PC-3 (cell line): Measurements from ENCODE around the gene MRPL47. TPM values are rescaled to one million over a fixed set of nuclear protein-coding genes. Genes with fewer than 3 reads are reported as not detected.

Experiments
- ATAC-seq: fragments of 200-7000 bp; cut with Tn5 transposase; 2 replicates; pipeline ENCODE4 v1.9.1; 2020; ENCODE audit warnings: mild to moderate bottlenecking, moderate library complexity
- BruUV-seq: library from RNA; stranded (reverse); fragments of 400-500 nt; replicated peaks from 2 replicates; lab custom pipeline; 2021; lab: Mats Ljungman, UMichigan
- CTCF ChIA-PET: fragments of 300-600 bp; sonication (Branson Sonifier 250); formaldehyde crosslinking; loops from one replicate; lab custom pipeline; 2022; ENCODE audit warnings: antibody characterized with exemption; lab: Charles Lee
- POLR2A ChIA-PET: fragments of 300-600 bp; sonication (Branson Sonifier 250); formaldehyde crosslinking; loops from one replicate; lab custom pipeline; 2022; ENCODE audit warnings: antibody characterized with exemption; ENCODE audit not compliant: unreplicated experiment; lab: Charles Lee
- DNase-seq: peaks from one replicate; pipeline ENCODE4 v3.0.0-alpha.2; 2015
- H2AFZ ChIP-seq: fragments of 300-600 bp; sonication (generic); 2 replicates; pipeline ENCODE4 v1.6.0; 2016; ENCODE audit warnings: antibody characterized with exemption, low read length
- H3F3A ChIP-seq: fragments of 300-600 bp; sonication (generic); one replicate; pipeline ENCODE4 v1.6.0; 2017; ENCODE audit warnings: antibody characterized with exemption, low read length, control low read depth, mild to moderate bottlenecking; ENCODE audit not compliant: unreplicated experiment
- H3K27ac ChIP-seq: fragments of 300-600 bp; sonication (generic); 2 replicates; pipeline ENCODE4 v1.5.1; 2016; ENCODE audit warnings: mild to moderate bottlenecking, low read length
- H3K27me3 ChIP-seq: fragments of 300-600 bp; sonication (generic); 2 replicates; pipeline ENCODE4 v1.6.1; 2016; ENCODE audit warnings: low read length, mixed read lengths
- H3K36me3 ChIP-seq: fragments of 300-600 bp; sonication (generic); 2 replicates; pipeline ENCODE4 v1.6.1; 2016; ENCODE audit warnings: low read depth, mixed run types, low read length, mixed read lengths
- H3K4me1 ChIP-seq: fragments of 300-600 bp; sonication (generic); 2 replicates; pipeline ENCODE4 v1.5.1; 2016; ENCODE audit warnings: low read length; ENCODE audit not compliant: insufficient read depth
- H3K4me2 ChIP-seq: fragments of 300-600 bp; sonication (generic); 2 replicates; pipeline ENCODE4 v1.6.0; 2016; ENCODE audit warnings: low read length
- H3K4me3 ChIP-seq: fragments of 300-600 bp; sonication (generic); 2 replicates; pipeline ENCODE4 v1.5.1; 2016; ENCODE audit warnings: mild to moderate bottlenecking, low read length, mixed read lengths
- H3K79me2 ChIP-seq: fragments of 300-600 bp; sonication (generic); 2 replicates; pipeline ENCODE4 v1.6.1; 2017; ENCODE audit warnings: low read length, mixed read lengths
- H3K9ac ChIP-seq: fragments of 300-600 bp; sonication (generic); 2 replicates; pipeline ENCODE4 v1.6.0; 2016; ENCODE audit warnings: mild to moderate bottlenecking, low read length
- H3K9me2 ChIP-seq: fragments of 300-600 bp; sonication (generic); replicated peaks from 2 replicates; pipeline ENCODE4 v1.6.1; 2016; ENCODE audit warnings: mixed run types, low read length, mixed read lengths
- H3K9me3 ChIP-seq: fragments of 300-600 bp; sonication (generic); 2 replicates; pipeline ENCODE4 v1.6.1; 2016; ENCODE audit warnings: low read length, mixed read lengths
- H4K20me1 ChIP-seq: fragments of 300-600 bp; sonication (generic); 2 replicates; pipeline ENCODE4 v1.6.1; 2016; ENCODE audit warnings: low read length, mixed read lengths
- EZH2 ChIP-seq: fragments of 300-600 bp; sonication (generic); IDR thresholded peaks from one replicate; pipeline ENCODE4 v1.6.1; 2017; ENCODE audit warnings: antibody characterized with exemption, mild to moderate bottlenecking, low read length; ENCODE audit not compliant: unreplicated experiment
- EZH2phosphoT487 ChIP-seq: fragments of 300-600 bp; sonication (generic); IDR thresholded peaks from 2 replicates; pipeline ENCODE4 v1.6.1; 2018; ENCODE audit warnings: mild to moderate bottlenecking, antibody characterized with exemption, low read length, borderline replicate concordance
- intact Hi-C: fragments of 100-400 bp; cut with micrococcal nuclease; formaldehyde crosslinking; loops from 2 replicates; pipeline ENCODE4 v1.9.0; 2023
- total RNA-seq: library from RNA; depleted of rRNA; stranded (reverse); fragments of >200 nt; gene quantifications from 2 replicates; pipeline ENCODE4 v1.2.3, GENCODE V29; 2014
- TF ChIP-seq, protein P1 (sequence below): fragments of 300-600 bp; sonication (generic); conservative IDR thresholded peaks from 2 replicates; pipeline ENCODE4 v1.5.1; 2017; ENCODE audit warnings: antibody characterized with exemption, low read depth, mild to moderate bottlenecking, low read length

The MRPL47 gene
- total RNA-seq, 1 experiment from 2014 or later, result 77.0 TPM

DNA sequence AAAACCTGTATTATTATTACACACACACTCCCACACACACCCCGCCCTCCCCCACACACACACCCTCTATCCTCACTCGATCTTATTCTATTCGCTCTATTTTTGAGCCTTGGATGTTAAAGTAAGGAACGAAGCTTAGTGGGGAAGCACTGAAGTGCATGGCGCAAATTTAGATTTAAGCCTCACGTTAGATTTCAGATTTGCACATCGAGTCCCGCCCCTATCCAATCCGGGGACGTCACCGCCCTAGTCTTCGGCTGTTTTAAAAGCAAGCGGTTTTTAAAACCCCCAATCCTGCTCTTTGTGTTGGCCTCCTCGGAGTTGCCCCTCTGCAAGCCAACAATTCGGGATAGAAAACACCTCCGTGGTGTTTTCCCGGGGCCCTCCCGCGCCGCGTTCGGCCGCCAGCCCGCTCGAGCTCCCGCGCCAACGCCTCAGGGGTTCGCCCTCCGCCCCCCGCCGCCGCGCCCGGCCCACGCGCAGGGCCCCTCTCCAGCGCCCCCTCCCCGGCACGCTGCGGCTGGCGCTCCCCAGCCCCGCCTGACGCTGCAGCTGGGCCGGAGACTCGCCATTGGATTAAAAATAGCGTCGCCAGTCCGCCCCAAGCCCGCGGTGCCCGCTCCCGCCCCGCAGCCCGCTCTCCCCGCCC lies 48.1 kb upstream of the MRPL47 start, which contains the start of gene USP13:
Gene USP13 (plus strand): TSS at position 594 of the 649 bp plus-strand sequence. CDS start 186 bp downstream, outside the sequence.
- peak; percentile 75 for DNase-seq
- Histone ChIP-seq H3K9ac (peak within 1 kb of the TSS; percentile 81), H3F3A (no peaks in the 10 kb centered on the region), H3K4me3 (peak within 1 kb of the TSS; percentile 91), H4K20me1 (peaks cover 21% of the 10 kb centered on the region), H3K27ac (peak within 1 kb of the TSS; percentile 48), H3K27me3 (no peaks in the 10 kb centered on the region), H3K36me3 (peaks cover 6% of the 10 kb centered on the region; the same call in 1 of the 2 replicates), H3K4me1 (peaks cover 16% of the 10 kb centered on the region), H3K79me2 (peaks cover 42% of the 10 kb centered on the region), H3K4me2 (peak within 1 kb of the TSS; percentile 88), H2AFZ (peak within 1 kb of the TSS; percentile 98), H3K9me2 (no peaks in the 10 kb centered on the region), H3K9me3 (no peaks in the 10 kb centered on the region)
- intact Hi-C loops, result loop anchor here (2.0 to 5.0 kb wide), 3 partner anchors 36 to 950 kb away; partner anchors contain the start of genes MRPL47, NDUFB5 and TTC14
- no TSS peak for BruUV-seq
- peak; percentile 80 for ATAC-seq
- ChIA-PET POLR2A (no interaction called here), CTCF (no interaction called here)
- no peak for TF ChIP-seq EZH2phosphoT487
- TF ChIP-seq EZH2, result no peak
- TF ChIP-seq, protein P1, sequence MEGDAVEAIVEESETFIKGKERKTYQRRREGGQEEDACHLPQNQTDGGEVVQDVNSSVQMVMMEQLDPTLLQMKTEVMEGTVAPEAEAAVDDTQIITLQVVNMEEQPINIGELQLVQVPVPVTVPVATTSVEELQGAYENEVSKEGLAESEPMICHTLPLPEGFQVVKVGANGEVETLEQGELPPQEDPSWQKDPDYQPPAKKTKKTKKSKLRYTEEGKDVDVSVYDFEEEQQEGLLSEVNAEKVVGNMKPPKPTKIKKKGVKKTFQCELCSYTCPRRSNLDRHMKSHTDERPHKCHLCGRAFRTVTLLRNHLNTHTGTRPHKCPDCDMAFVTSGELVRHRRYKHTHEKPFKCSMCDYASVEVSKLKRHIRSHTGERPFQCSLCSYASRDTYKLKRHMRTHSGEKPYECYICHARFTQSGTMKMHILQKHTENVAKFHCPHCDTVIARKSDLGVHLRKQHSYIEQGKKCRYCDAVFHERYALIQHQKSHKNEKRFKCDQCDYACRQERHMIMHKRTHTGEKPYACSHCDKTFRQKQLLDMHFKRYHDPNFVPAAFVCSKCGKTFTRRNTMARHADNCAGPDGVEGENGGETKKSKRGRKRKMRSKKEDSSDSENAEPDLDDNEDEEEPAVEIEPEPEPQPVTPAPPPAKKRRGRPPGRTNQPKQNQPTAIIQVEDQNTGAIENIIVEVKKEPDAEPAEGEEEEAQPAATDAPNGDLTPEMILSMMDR, result no peak

DNA sequence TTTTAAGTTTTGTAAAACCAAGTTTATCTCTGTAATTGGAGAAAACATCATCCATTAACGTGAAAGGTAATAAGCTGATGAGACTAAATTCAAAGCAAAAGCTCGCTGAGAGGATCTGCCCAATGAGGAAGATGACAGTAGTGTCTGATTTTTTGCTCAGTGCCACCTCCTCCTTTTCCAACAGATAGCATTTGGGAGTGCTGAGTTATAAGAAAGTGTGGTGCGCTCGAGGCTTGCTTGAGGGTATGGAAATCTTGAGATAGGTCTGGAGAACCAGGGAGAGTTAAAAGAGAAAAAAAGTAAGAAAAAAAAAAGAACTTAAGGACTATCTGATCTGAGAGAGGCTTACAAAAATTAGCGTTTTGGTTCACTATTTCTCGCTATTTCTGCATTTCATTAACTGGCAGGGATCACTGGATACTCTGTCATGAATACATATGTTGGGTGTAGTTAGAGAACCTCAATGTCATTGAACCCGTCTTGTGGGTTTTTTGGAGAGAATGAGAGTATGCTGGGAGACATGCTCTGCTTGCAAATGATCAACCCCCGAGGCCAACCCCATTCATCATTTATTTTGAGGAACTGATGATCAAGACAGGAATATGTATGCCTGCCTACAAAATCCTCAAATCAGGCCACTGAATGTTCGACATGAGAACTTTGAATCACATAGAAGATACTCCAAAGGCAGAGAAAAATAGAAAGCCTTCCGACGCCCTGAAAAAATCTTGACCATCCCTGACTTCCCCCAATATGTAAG lies 47.4 kb upstream of the MRPL47 start:
- TF ChIP-seq EZH2, result no peak
- TF ChIP-seq EZH2phosphoT487, result no peak
- TF ChIP-seq, protein P1, result no peak
- CTCF ChIA-PET, result no interaction called here
- Histone ChIP-seq H3K4me2 (peak overlapping the region; percentile 88), H4K20me1 (peaks cover 20% of the 10 kb centered on the region), H3K4me3 (peak overlapping the region; percentile 76), H3K36me3 (peaks cover 6% of the 10 kb centered on the region; the same call in 1 of the 2 replicates), H3K79me2 (peaks cover 35% of the 10 kb centered on the region), H3K9me2 (no peaks in the 10 kb centered on the region), H2AFZ (peak overlapping the region; percentile 89), H3K9me3 (no peaks in the 10 kb centered on the region), H3K27ac (0 out of 2 replicates have a peak overlapping the region, but pooled peaks have one; percentile 44), H3F3A (no peaks in the 10 kb centered on the region), H3K9ac (peak overlapping the region; percentile 81), H3K27me3 (no peaks in the 10 kb centered on the region), H3K4me1 (peaks cover 16% of the 10 kb centered on the region)
- ATAC-seq (no peak), DNase-seq (no peak)
- POLR2A ChIA-PET, result no interaction called here
- intact Hi-C loops, result loop anchor here (2.0 to 5.0 kb wide), 3 partner anchors 37 to 950 kb away; partner anchors contain the start of genes MRPL47, NDUFB5 and TTC14
- BruUV-seq, result no TSS peak
